ENCODE data around the gene RNASE9.
A peak's percentile ranks its signal among the peaks of the same experiment; 100 is the strongest.
"Not testable (repeated sequence)": the region's sequence is repeated elsewhere in the genome, so short reads cannot be mapped to it uniquely, and the experiment has no call there.

Gene RNASE9

DNA sequence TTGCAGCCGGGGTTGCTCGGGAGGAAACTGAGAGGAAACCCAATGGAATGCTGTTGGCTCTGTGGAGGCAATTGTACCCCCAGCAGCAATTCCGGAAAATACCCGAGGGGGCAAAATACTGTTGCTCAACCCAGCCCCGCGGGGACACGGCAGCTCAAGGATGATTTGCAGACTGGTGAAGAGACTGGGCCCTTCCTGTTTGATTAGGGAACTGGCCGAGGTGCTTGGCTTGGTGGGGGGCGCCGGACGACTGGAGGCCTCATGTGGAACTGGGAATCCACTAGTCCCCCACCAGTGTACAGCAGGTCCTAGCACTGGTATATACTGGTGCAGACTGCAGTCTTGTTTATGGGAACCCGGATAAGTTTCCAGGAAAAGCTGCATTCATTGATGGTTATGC lies 40.7 kb upstream of the RNASE9 start:
- Histone ChIP-seq H3K9me3 (ENCODE audit: insufficient read depth, low read depth, low read length) (no peaks in the 10 kb centered on the region), H3K4me3 (ENCODE audit: low read length, poor library complexity, severe bottlenecking) (no peak overlapping the region), H4K20me1 (ENCODE audit: insufficient read depth, low read length, poor library complexity, severe bottlenecking) (no peaks in the 10 kb centered on the region), H3K4me2 (ENCODE audit: low read depth, low read length, poor library complexity, severe bottlenecking) (no peak overlapping the region), H3K36me3 (ENCODE audit: insufficient read depth, low read length) (no peaks in the 10 kb centered on the region), H3K79me2 (ENCODE audit: insufficient read depth, low read length) (no peaks in the 10 kb centered on the region), H3F3A (ENCODE audit: low read depth) (no peaks in the 10 kb centered on the region), H3K9me2 (replicated peaks; ENCODE audit: low read depth, low read length) (no peaks in the 10 kb centered on the region), H3K4me1 (ENCODE audit: insufficient read depth, low read length, poor library complexity, severe bottlenecking) (no peaks in the 10 kb centered on the region), H3K9ac (ENCODE audit: low read depth, low read length, poor library complexity, severe bottlenecking) (no peak overlapping the region), H2AFZ (ENCODE audit: low read length) (no peak overlapping the region), H3K27me3 (ENCODE audit: insufficient read depth, low read length, poor library complexity, severe bottlenecking) (no peaks in the 10 kb centered on the region)
- TF ChIP-seq, protein P1, sequence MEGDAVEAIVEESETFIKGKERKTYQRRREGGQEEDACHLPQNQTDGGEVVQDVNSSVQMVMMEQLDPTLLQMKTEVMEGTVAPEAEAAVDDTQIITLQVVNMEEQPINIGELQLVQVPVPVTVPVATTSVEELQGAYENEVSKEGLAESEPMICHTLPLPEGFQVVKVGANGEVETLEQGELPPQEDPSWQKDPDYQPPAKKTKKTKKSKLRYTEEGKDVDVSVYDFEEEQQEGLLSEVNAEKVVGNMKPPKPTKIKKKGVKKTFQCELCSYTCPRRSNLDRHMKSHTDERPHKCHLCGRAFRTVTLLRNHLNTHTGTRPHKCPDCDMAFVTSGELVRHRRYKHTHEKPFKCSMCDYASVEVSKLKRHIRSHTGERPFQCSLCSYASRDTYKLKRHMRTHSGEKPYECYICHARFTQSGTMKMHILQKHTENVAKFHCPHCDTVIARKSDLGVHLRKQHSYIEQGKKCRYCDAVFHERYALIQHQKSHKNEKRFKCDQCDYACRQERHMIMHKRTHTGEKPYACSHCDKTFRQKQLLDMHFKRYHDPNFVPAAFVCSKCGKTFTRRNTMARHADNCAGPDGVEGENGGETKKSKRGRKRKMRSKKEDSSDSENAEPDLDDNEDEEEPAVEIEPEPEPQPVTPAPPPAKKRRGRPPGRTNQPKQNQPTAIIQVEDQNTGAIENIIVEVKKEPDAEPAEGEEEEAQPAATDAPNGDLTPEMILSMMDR (conservative IDR thresholded peaks at IDR 0.05; ENCODE audit: low read length) = no peak
- TF ChIP-seq EZH2phosphoT487 (IDR thresholded peaks at IDR 0.05; ENCODE audit: borderline replicate concordance) = no peak

DNA sequence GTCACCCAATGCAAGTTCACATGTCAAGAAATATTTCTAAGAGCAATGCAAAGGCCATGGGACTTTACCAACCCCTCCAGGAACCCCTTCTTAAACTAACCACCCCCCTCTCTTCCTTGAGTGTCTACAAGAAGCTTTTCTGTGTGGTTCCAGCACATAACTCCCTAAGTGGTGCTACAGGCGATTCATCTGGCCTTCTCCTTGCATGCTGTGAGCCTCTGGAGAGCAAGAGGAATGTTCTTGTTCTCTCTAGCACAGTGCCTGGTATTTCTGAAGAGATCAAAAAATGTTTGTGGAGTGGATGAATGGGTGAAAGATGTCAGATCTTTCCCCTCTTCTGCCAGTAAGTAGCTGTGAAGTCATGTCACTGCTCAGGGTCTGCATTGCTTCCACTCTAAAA lies 36.3 kb upstream of the RNASE9 start:
- no peak overlapping the region for H3K4me2 ChIP-seq (ENCODE audit: low read depth, low read length, poor library complexity, severe bottlenecking)
- H4K20me1 ChIP-seq (ENCODE audit: insufficient read depth, low read length, poor library complexity, severe bottlenecking) = no peaks in the 10 kb centered on the region
- H3K4me1 ChIP-seq (ENCODE audit: insufficient read depth, low read length, poor library complexity, severe bottlenecking) = peaks cover 8% of the 10 kb centered on the region
- no peak overlapping the region for H3K4me3 ChIP-seq (ENCODE audit: low read length, poor library complexity, severe bottlenecking)
- no peak overlapping the region for H3K9ac ChIP-seq (ENCODE audit: low read depth, low read length, poor library complexity, severe bottlenecking)
- no peaks in the 10 kb centered on the region for H3K79me2 ChIP-seq (ENCODE audit: insufficient read depth, low read length)
- H3F3A ChIP-seq (ENCODE audit: low read depth) = no peaks in the 10 kb centered on the region
- no peak for TF ChIP-seq EZH2phosphoT487 (IDR thresholded peaks at IDR 0.05; ENCODE audit: borderline replicate concordance)
- TF ChIP-seq, protein P1 (conservative IDR thresholded peaks at IDR 0.05; ENCODE audit: low read length) = no peak
- no peaks in the 10 kb centered on the region for H3K9me2 ChIP-seq (replicated peaks; ENCODE audit: low read depth, low read length)
- no peaks in the 10 kb centered on the region for H3K9me3 ChIP-seq (ENCODE audit: insufficient read depth, low read depth, low read length)
- no peaks in the 10 kb centered on the region for H3K27me3 ChIP-seq (ENCODE audit: insufficient read depth, low read length, poor library complexity, severe bottlenecking)
- no peak overlapping the region for H2AFZ ChIP-seq (ENCODE audit: low read length)
- no peaks in the 10 kb centered on the region for H3K36me3 ChIP-seq (ENCODE audit: insufficient read depth, low read length)

DNA sequence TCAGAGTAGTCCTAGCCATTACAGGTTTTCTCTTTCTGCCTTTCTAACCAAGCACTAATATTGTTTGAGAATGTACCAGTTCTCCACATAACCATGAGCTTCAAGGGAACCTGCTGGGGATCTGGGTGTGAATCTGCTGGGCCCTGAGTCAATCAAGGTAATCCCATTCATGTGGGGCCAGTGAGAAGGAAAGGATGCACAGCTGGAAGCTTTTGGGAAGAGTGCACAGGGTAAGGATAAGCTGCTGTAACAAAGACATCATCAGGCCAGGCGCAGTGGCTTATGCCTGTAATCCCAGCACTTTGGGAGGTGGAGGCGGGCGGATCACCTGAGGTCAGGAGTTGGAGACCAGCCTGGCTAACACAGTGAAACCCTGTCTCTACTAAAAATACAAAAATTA lies 34.9 kb upstream of the RNASE9 start:
- not testable (repeated sequence) for H3K4me3 ChIP-seq (ENCODE audit: low read length, poor library complexity, severe bottlenecking); H2AFZ ChIP-seq (ENCODE audit: low read length); H3K9me3 ChIP-seq (ENCODE audit: insufficient read depth, low read depth, low read length); H3K79me2 ChIP-seq (ENCODE audit: insufficient read depth, low read length); H3K4me2 ChIP-seq (ENCODE audit: low read depth, low read length, poor library complexity, severe bottlenecking); H4K20me1 ChIP-seq (ENCODE audit: insufficient read depth, low read length, poor library complexity, severe bottlenecking); H3K4me1 ChIP-seq (ENCODE audit: insufficient read depth, low read length, poor library complexity, severe bottlenecking); H3K27me3 ChIP-seq (ENCODE audit: insufficient read depth, low read length, poor library complexity, severe bottlenecking); H3K9ac ChIP-seq (ENCODE audit: low read depth, low read length, poor library complexity, severe bottlenecking); H3K36me3 ChIP-seq (ENCODE audit: insufficient read depth, low read length); H3F3A ChIP-seq (ENCODE audit: low read depth); H3K9me2 ChIP-seq (replicated peaks; ENCODE audit: low read depth, low read length)

DNA sequence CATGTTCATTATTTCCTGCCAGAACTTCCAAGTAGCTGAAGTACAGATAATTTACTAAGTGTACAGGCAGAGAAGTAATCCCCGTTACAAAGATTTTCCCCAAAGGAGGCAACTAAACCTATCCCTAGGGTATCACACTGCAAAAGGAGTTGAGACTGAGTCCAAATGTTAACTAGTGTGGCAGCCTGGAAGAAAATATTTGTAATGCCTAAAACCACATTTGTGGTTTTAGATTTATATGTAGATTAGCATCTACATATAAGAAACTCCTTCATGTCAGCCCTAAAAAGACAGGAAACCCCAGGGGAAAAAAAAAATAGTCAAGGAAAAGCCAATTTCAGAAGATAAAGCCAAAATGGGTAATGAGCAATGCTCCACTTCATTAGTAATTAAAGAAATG lies 31.7 kb upstream of the RNASE9 start:
- Histone ChIP-seq H3K36me3 (ENCODE audit: insufficient read depth, low read length) (no peaks in the 10 kb centered on the region), H3F3A (ENCODE audit: low read depth) (no peaks in the 10 kb centered on the region), H3K9ac (ENCODE audit: low read depth, low read length, poor library complexity, severe bottlenecking) (no peak overlapping the region), H3K79me2 (ENCODE audit: insufficient read depth, low read length) (no peaks in the 10 kb centered on the region), H3K4me1 (ENCODE audit: insufficient read depth, low read length, poor library complexity, severe bottlenecking) (peaks cover 8% of the 10 kb centered on the region), H3K9me3 (ENCODE audit: insufficient read depth, low read depth, low read length) (no peaks in the 10 kb centered on the region), H3K9me2 (replicated peaks; ENCODE audit: low read depth, low read length) (no peaks in the 10 kb centered on the region), H2AFZ (ENCODE audit: low read length) (no peak overlapping the region), H3K4me3 (ENCODE audit: low read length, poor library complexity, severe bottlenecking) (no peak overlapping the region), H4K20me1 (ENCODE audit: insufficient read depth, low read length, poor library complexity, severe bottlenecking) (no peaks in the 10 kb centered on the region), H3K27me3 (ENCODE audit: insufficient read depth, low read length, poor library complexity, severe bottlenecking) (no peaks in the 10 kb centered on the region), H3K4me2 (ENCODE audit: low read depth, low read length, poor library complexity, severe bottlenecking) (peak overlapping the region; percentile 15)
- TF ChIP-seq, protein P1 (conservative IDR thresholded peaks at IDR 0.05; ENCODE audit: low read length) = no peak
- no peak for TF ChIP-seq EZH2phosphoT487 (IDR thresholded peaks at IDR 0.05; ENCODE audit: borderline replicate concordance)

Measured in Loucy (cell line).